ENCODE data around the gene MCTP1. TPM values are rescaled to one million over a fixed set of nuclear protein-coding genes. Genes with fewer than 3 reads are reported as not detected.

Gene MCTP1
- total RNA-seq, 1 donor from 2014 or later, result 1.3 TPM

- DNase-seq (ENCODE audit: low spot score) (no peak), ATAC-seq (no peak)
Measured at GRCh38 chr5:94682814-94683520, 601.9 kb downstream of the MCTP1 start.

GRCh38 chr5:94675965-94676618, 608.8 kb downstream of the MCTP1 start:
- no peak for ATAC-seq
- no peak for DNase-seq (ENCODE audit: low spot score)

GRCh38 chr5:94674490-94675382, 610.2 kb downstream of the MCTP1 start:
- DNase-seq (ENCODE audit: low spot score) (no peak), ATAC-seq (no peak)

- ATAC-seq (no peak), DNase-seq (ENCODE audit: low spot score) (no peak)
Measured at GRCh38 chr5:94672746-94673145, 612.1 kb downstream of the MCTP1 start.

GRCh38 chr5:94670726-94671125, 614.2 kb downstream of the MCTP1 start:
- DNase-seq (ENCODE audit: low spot score), result no peak

GRCh38 chr5:94667937-94668336, 617.0 kb downstream of the MCTP1 start:
- DNase-seq (ENCODE audit: low spot score) (no peak), ATAC-seq (no peak)

More at GRCh38 chr5:94670726-94671125, 614.2 kb downstream of the MCTP1 start:
- ATAC-seq, result no peak

GRCh38 chr5:94661086-94661485, 623.8 kb downstream of the MCTP1 start:
- DNase-seq (ENCODE audit: low spot score) (no peak), ATAC-seq (no peak)

- DNase-seq (ENCODE audit: low spot score), result no peak
- no peak for ATAC-seq
Measured at GRCh38 chr5:94660506-94660905, 624.4 kb downstream of the MCTP1 start.

- ATAC-seq (no peak), DNase-seq (ENCODE audit: low spot score) (no peak)
Measured at GRCh38 chr5:94658272-94658671, 626.6 kb downstream of the MCTP1 start.

Other genes with a start within 250 kb of the MCTP1 start
- not detected for gene FAM81B, start 106.3 kb upstream of the MCTP1 start, total RNA-seq